Measurements from ENCODE around the gene VAMP2.

VAMP2 gene

GRCh38 chr17:8150194-8151119 is 12.3 kb downstream of the VAMP2 start:
- H4K20me1 ChIP-seq = peaks cover 52% of the 10 kb centered on the region
- H3K4me3 ChIP-seq = peak overlapping the region; percentile 88
- peak overlapping the region; percentile 82 for H3K27ac ChIP-seq
- peaks cover 53% of the 10 kb centered on the region for H3K36me3 ChIP-seq
- H3K9me3 ChIP-seq = no peaks in the 10 kb centered on the region
- no peaks in the 10 kb centered on the region for H3K27me3 ChIP-seq
- peaks cover 47% of the 10 kb centered on the region for H3K4me1 ChIP-seq
- H3K4me2 ChIP-seq = peak overlapping the region; percentile 98
- TF ChIP-seq Cebpa-rat (IDR thresholded peaks at IDR 0.05) = no peak
- H3K9ac ChIP-seq = peak overlapping the region; percentile 90

- Histone ChIP-seq H3K4me1 (peaks cover 38% of the 10 kb centered on the region), H3K27me3 (no peaks in the 10 kb centered on the region), H3K9ac (no peak overlapping the region), H3K9me3 (no peaks in the 10 kb centered on the region), H4K20me1 (peaks cover 52% of the 10 kb centered on the region), H3K27ac (no peak overlapping the region), H3K4me3 (no peak overlapping the region), H3K36me3 (peaks cover 61% of the 10 kb centered on the region), H3K4me2 (peak overlapping the region; percentile 98)
- no peak for TF ChIP-seq Cebpa-rat (IDR thresholded peaks at IDR 0.05)
Observed at GRCh38 chr17:8149419-8150193, 13.1 kb downstream of the VAMP2 start.

GRCh38 chr17:8148560-8148959 is 14.2 kb downstream of the VAMP2 start:
- Histone ChIP-seq H3K36me3 (peaks cover 72% of the 10 kb centered on the region), H3K4me3 (no peak overlapping the region), H3K27ac (no peak overlapping the region), H3K9me3 (no peaks in the 10 kb centered on the region), H3K9ac (no peak overlapping the region), H3K27me3 (no peaks in the 10 kb centered on the region), H4K20me1 (peaks cover 59% of the 10 kb centered on the region), H3K4me2 (no peak overlapping the region), H3K4me1 (peaks cover 28% of the 10 kb centered on the region)
- TF ChIP-seq Cebpa-rat (IDR thresholded peaks at IDR 0.05) = no peak

- Histone ChIP-seq H3K9ac (no peak overlapping the region), H4K20me1 (peaks cover 59% of the 10 kb centered on the region), H3K4me2 (no peak overlapping the region), H3K27ac (no peak overlapping the region), H3K27me3 (no peaks in the 10 kb centered on the region), H3K4me1 (peaks cover 21% of the 10 kb centered on the region), H3K4me3 (no peak overlapping the region), H3K9me3 (no peaks in the 10 kb centered on the region), H3K36me3 (peaks cover 78% of the 10 kb centered on the region)
- TF ChIP-seq Cebpa-rat (IDR thresholded peaks at IDR 0.05) = no peak
Observed at GRCh38 chr17:8147805-8148404, 14.8 kb downstream of the VAMP2 start.

- peaks cover 84% of the 10 kb centered on the region for H3K36me3 ChIP-seq
- no peaks in the 10 kb centered on the region for H3K27me3 ChIP-seq
- H3K9ac ChIP-seq = no peak overlapping the region
- H3K4me1 ChIP-seq = peaks cover 15% of the 10 kb centered on the region
- H4K20me1 ChIP-seq = peaks cover 59% of the 10 kb centered on the region
- TF ChIP-seq Cebpa-rat (IDR thresholded peaks at IDR 0.05) = no peak
- no peak overlapping the region for H3K4me3 ChIP-seq
- H3K9me3 ChIP-seq = no peaks in the 10 kb centered on the region
- no peak overlapping the region for H3K4me2 ChIP-seq
- no peak overlapping the region for H3K27ac ChIP-seq
Observed at GRCh38 chr17:8147141-8147804, 15.5 kb downstream of the VAMP2 start.

GRCh38 chr17:8146381-8147140 is 16.2 kb downstream of the VAMP2 start:
- peaks cover 60% of the 10 kb centered on the region for H4K20me1 ChIP-seq
- H3K36me3 ChIP-seq = peaks cover 91% of the 10 kb centered on the region
- peaks cover 15% of the 10 kb centered on the region for H3K4me1 ChIP-seq
- H3K4me3 ChIP-seq = no peak overlapping the region
- no peak overlapping the region for H3K27ac ChIP-seq
- TF ChIP-seq Cebpa-rat (IDR thresholded peaks at IDR 0.05) = no peak
- H3K9me3 ChIP-seq = no peaks in the 10 kb centered on the region
- no peak overlapping the region for H3K9ac ChIP-seq
- H3K4me2 ChIP-seq = no peak overlapping the region
- H3K27me3 ChIP-seq = no peaks in the 10 kb centered on the region

- peaks cover 98% of the 10 kb centered on the region for H3K36me3 ChIP-seq
- no peak for TF ChIP-seq Cebpa-rat (IDR thresholded peaks at IDR 0.05)
Observed at GRCh38 chr17:8145811-8146210, 16.9 kb downstream of the VAMP2 start.

GRCh38 chr17:8144401-8145231 is 18.1 kb downstream of the VAMP2 start:
- no peak for TF ChIP-seq Cebpa-rat (IDR thresholded peaks at IDR 0.05)
- Histone ChIP-seq H3K9ac (no peak overlapping the region), H3K27ac (no peak overlapping the region), H3K9me3 (no peaks in the 10 kb centered on the region), H3K36me3 (peaks cover 97% of the 10 kb centered on the region), H3K4me1 (peaks cover 4% of the 10 kb centered on the region; the same call in 1 of the 2 replicates), H4K20me1 (peaks cover 63% of the 10 kb centered on the region), H3K4me3 (no peak overlapping the region), H3K27me3 (no peaks in the 10 kb centered on the region), H3K4me2 (no peak overlapping the region)

More at GRCh38 chr17:8145811-8146210, 16.9 kb downstream of the VAMP2 start:
- Histone ChIP-seq H3K27me3 (no peaks in the 10 kb centered on the region), H3K4me1 (peaks cover 13% of the 10 kb centered on the region), H3K9ac (no peak overlapping the region), H3K4me3 (no peak overlapping the region), H3K27ac (no peak overlapping the region), H3K4me2 (no peak overlapping the region), H4K20me1 (peaks cover 63% of the 10 kb centered on the region), H3K9me3 (no peaks in the 10 kb centered on the region)
